Motor neuron (in vitro differentiated cells): Measurements from ENCODE around the gene CDK5R1. TPM values are rescaled to one million over a fixed set of nuclear protein-coding genes. Genes with fewer than 3 reads are reported as not detected.
"Not testable (repeated sequence)": the region's sequence is repeated elsewhere in the genome, so short reads cannot be mapped to it uniquely, and the experiment has no call there.

Source experiments
- ATAC-seq, 8 experiments: fragments of 200-7000 bp; cut with Tn5 transposase; replicated peaks in 6 of 8; 2 replicates each; pipeline ENCODE4 v1.8.0; 2021; ENCODE audit warnings: mild to moderate bottlenecking in 8 of 8, moderate library complexity in 8 of 8
- H3K27ac ChIP-seq, 2 donors: fragments of 250-450 bp; sonication (Bioruptor Pico); 2 replicates each; pipeline ENCODE4 v1.9.0; 2021; ENCODE audit warnings: antibody characterized with exemption in 2 of 2, mild to moderate bottlenecking in 2 of 2, moderate library complexity in 1 of 2
- H3K4me1 ChIP-seq, 2 donors: fragments of 250-450 bp; sonication (Bioruptor Pico); replicated peaks in 1 of 2; 2 replicates each; pipeline ENCODE4 v1.6.1; 2021; ENCODE audit warnings: antibody characterized with exemption in 2 of 2, mild to moderate bottlenecking in 2 of 2, moderate library complexity in 1 of 2
- H3K4me3 ChIP-seq, 5 donors: fragments of 250-450 bp; sonication (Bioruptor Pico); 2 replicates each; pipeline ENCODE4 v1.9.0; 2021; ENCODE audit warnings: antibody characterized with exemption in 5 of 5, mild to moderate bottlenecking in 5 of 5, moderate library complexity in 4 of 5
- WGBS, 10 experiments: fragments of 450-650 bp; shearing (Covaris generic); methylation state at CpG; one replicate each; pipeline ENCODE4 v1.0.0; 2022; 5-methylcytosine and 5-hydroxymethylcytosine counted together
- in situ Hi-C, 9 experiments: fragments of 400-800 bp; cut with MboI; loops; one replicate each; pipeline ENCODE4 v1.15.0; 2021; ENCODE audit warnings: low sequenced_read_pairs in 9 of 9, low pct_unique_long_range_greater_than_20kb in 2 of 9; ENCODE audit not compliant: unreplicated experiment in 9 of 9
- total RNA-seq, 8 experiments: library from RNA; unstranded; fragments of 300-600 nt; gene quantifications; 2 replicates each; pipeline versions ENCODE4 v1.2.3 to v1.2.4, GENCODE V29; 2022

The CDK5R1 gene
- 10 to 100 TPM in 5 of 8 experiments, 1 to 10 TPM in 3; 1.3 to 64.0 (median 41.4) TPM for total RNA-seq

- WGBS, 10 experiments, result no CpG with 5 or more reads among the region's 135 CpGs
- in situ Hi-C loops, result loop anchor here in 3 of 9 experiments (10.0 to 25.0 kb wide), 3 partner anchors 125 to 275 kb away; no protein-coding TSS in a partner anchor
- peak within 1 kb of the TSS; percentile 86 to 98 for H3K27ac ChIP-seq
- peaks cover 52 to 55% of the 10 kb centered on the region in 2 donors for H3K4me1 ChIP-seq
- H3K4me3 ChIP-seq, result peak within 1 kb of the TSS; percentile 62 to 99 (median 75)
- peak; percentile 52 to 81 (median 64) for ATAC-seq
Observed at GRCh38 chr17:32486701-32487472, at the start of gene CDK5R1. CDK5R1 (plus strand) TSS chr17:32486993; CDS start chr17:32487621, 628 bp downstream.

- no peak for ATAC-seq
- Histone ChIP-seq H3K4me1 (peaks cover 2% of the 10 kb centered on the region in 2 donors), H3K27ac (no peak overlapping the region), H3K4me3 (no peak overlapping the region)
- WGBS, 10 experiments, result 52 to 92% (median 80%) methylated on average over 2 to 5 of the region's 5 CpGs; no CpG with 5 or more reads in 1 of the 10 experiments
- in situ Hi-C loops, result no loop called here
Observed at GRCh38 chr17:32440722-32441121, 46.1 kb upstream of the CDK5R1 start.

- in situ Hi-C loops, result no loop called here
- no peak for ATAC-seq
- peaks cover 8 to 12% of the 10 kb centered on the region in 2 donors for H3K4me1 ChIP-seq
- WGBS, 10 experiments, result 0 to 43% (median 17%) methylated on average over 1 to 2 of the region's 2 CpGs; no CpG with 5 or more reads in 7 of the 10 experiments
- H3K4me3 ChIP-seq, result no peak overlapping the region
- no peak overlapping the region for H3K27ac ChIP-seq
Observed at GRCh38 chr17:32441886-32442285, 44.9 kb upstream of the CDK5R1 start.

GRCh38 chr17:32443827-32444300 lies 42.9 kb upstream of the CDK5R1 start:
- H3K4me3 ChIP-seq, result peak overlapping the region; percentile 70 to 95 (median 79)
- H3K4me1 ChIP-seq, result peaks cover 8 to 14% of the 10 kb centered on the region in 2 donors
- peak overlapping the region in 1 of 2 donors; percentile 95 for H3K27ac ChIP-seq
- in situ Hi-C loops, result no loop called here
- peak in 1 of 8 experiments; percentile 8 for ATAC-seq
- WGBS, 10 experiments, result 20 to 94% (median 55%) methylated on average over 2 to 11 of the region's 29 CpGs; no CpG with 5 or more reads in 5 of the 10 experiments

GRCh38 chr17:32444301-32445073 lies 42.3 kb upstream of the CDK5R1 start, which contains the start of gene PSMD11:
PSMD11 (plus strand) TSS chr17:32444510; CDS start chr17:32444524, 14 bp downstream.
- peak; percentile 87 to 97 (median 95) for ATAC-seq
- Histone ChIP-seq H3K27ac (peak within 1 kb of the TSS; percentile 77 to 95), H3K4me1 (peaks cover 8 to 14% of the 10 kb centered on the region in 2 donors), H3K4me3 (peak within 1 kb of the TSS; percentile 70 to 95 (median 79))
- in situ Hi-C loops, result no loop called here
- no CpG with 5 or more reads among the region's 74 CpGs for WGBS, 10 experiments

- peak overlapping the region; percentile 77 to 95 for H3K27ac ChIP-seq
- in situ Hi-C loops, result no loop called here
- peaks cover 8 to 14% of the 10 kb centered on the region in 2 donors for H3K4me1 ChIP-seq
- peak; percentile 38 to 56 (median 42) for ATAC-seq
- 0% methylated on average over 2 to 11 of the region's 14 CpGs; no CpG with 5 or more reads in 3 of the 10 experiments for WGBS, 10 experiments
- peak overlapping the region; percentile 70 to 95 (median 79) for H3K4me3 ChIP-seq
Observed at GRCh38 chr17:32445074-32445415, 41.7 kb upstream of the CDK5R1 start.

- 0 to 100% (median 20%) methylated on average over 1 to 5 of the region's 6 CpGs; no CpG with 5 or more reads in 2 of the 10 experiments for WGBS, 10 experiments
- Histone ChIP-seq H3K27ac (peak overlapping the region in 1 of 2 donors; percentile 95), H3K4me1 (peaks cover 8 to 14% of the 10 kb centered on the region in 2 donors), H3K4me3 (peak overlapping the region; percentile 70 to 95 (median 79))
- in situ Hi-C loops, result no loop called here
- ATAC-seq, result no peak
Observed at GRCh38 chr17:32445497-32445896, 41.3 kb upstream of the CDK5R1 start.

- H3K4me1 ChIP-seq, result peaks cover 8 to 14% of the 10 kb centered on the region in 2 donors
- no peak overlapping the region for H3K27ac ChIP-seq
- no peak for ATAC-seq
- in situ Hi-C loops, result no loop called here
- H3K4me3 ChIP-seq, result peak overlapping the region in 3 of 5 donors; percentile 6 to 81 (median 76)
- WGBS, 10 experiments, result 10 to 100% (median 59%) methylated on average over 1 to 2 of the region's 2 CpGs; no CpG with 5 or more reads in 2 of the 10 experiments
Observed at GRCh38 chr17:32445971-32446370, 40.8 kb upstream of the CDK5R1 start.

GRCh38 chr17:32446949-32447348 lies 39.8 kb upstream of the CDK5R1 start:
- in situ Hi-C loops, result no loop called here
- Histone ChIP-seq H3K27ac (no peak overlapping the region), H3K4me1 (peaks cover 8 to 14% of the 10 kb centered on the region in 2 donors), H3K4me3 (no peak overlapping the region)
- WGBS, 10 experiments, result 62 to 100% (median 92%) methylated on average over 1 to 2 of the region's 2 CpGs; no CpG with 5 or more reads in 3 of the 10 experiments
- no peak for ATAC-seq

- no peak for ATAC-seq
- in situ Hi-C loops, result loop anchor here in 5 of 9 experiments (10.0 to 25.0 kb wide), 3 partner anchors 112 to 315 kb away; no protein-coding TSS in a partner anchor
- Histone ChIP-seq H3K27ac (no peak overlapping the region), H3K4me1 (peaks cover 8 to 14% of the 10 kb centered on the region in 2 donors), H3K4me3 (no peak overlapping the region)
- 93 to 100% (median 100%) methylated on average over 1 to 3 of the region's 5 CpGs; no CpG with 5 or more reads in 3 of the 10 experiments for WGBS, 10 experiments
Observed at GRCh38 chr17:32449963-32450362, 36.8 kb upstream of the CDK5R1 start.

GRCh38 chr17:32450379-32450778 lies 36.4 kb upstream of the CDK5R1 start:
- ATAC-seq, H3K4me3 ChIP-seq, H3K27ac ChIP-seq: not testable (repeated sequence)
- WGBS, 10 experiments, result 83 to 100% (median 100%) methylated on average over 1 to 4 of the region's 6 CpGs
- in situ Hi-C loops, result loop anchor here in 5 of 9 experiments (10.0 to 25.0 kb wide), 3 partner anchors 112 to 314 kb away; no protein-coding TSS in a partner anchor
- peaks cover 8 to 14% of the 10 kb centered on the region in 2 donors for H3K4me1 ChIP-seq

GRCh38 chr17:32451879-32452278 lies 34.9 kb upstream of the CDK5R1 start:
- Histone ChIP-seq H3K4me1 (peaks cover 0 to 2% of the 10 kb centered on the region in 2 donors), H3K4me3 (no peak overlapping the region), H3K27ac (no peak overlapping the region)
- WGBS, 10 experiments, result 50 to 100% (median 80%) methylated on average over 1 to 2 of the region's 2 CpGs; no CpG with 5 or more reads in 3 of the 10 experiments
- no peak for ATAC-seq
- in situ Hi-C loops, result loop anchor here in 5 of 9 experiments (10.0 to 25.0 kb wide), 3 partner anchors 110 to 313 kb away; no protein-coding TSS in a partner anchor
